WERI-Rb-1 (cell line): ENCODE measurements around the gene ARHGEF4.

Source experiments
- DNase-seq: peaks from one replicate; pipeline ENCODE4 v3.0.0-alpha.2; 2020
- H3K27ac ChIP-seq: fragments of 250-450 bp; sonication (Bioruptor Pico); 2 replicates; pipeline ENCODE4 v1.5.1; 2020; ENCODE audit warnings: mild to moderate bottlenecking, moderate library complexity
- H3K27me3 ChIP-seq: fragments of 250-450 bp; sonication (Bioruptor Pico); 2 replicates; pipeline ENCODE4 v1.5.1; 2021; ENCODE audit warnings: mild to moderate bottlenecking, low read depth, moderate library complexity; ENCODE audit not compliant: insufficient read depth, severe bottlenecking
- H3K36me3 ChIP-seq: fragments of 250-450 bp; sonication (Bioruptor Pico); 2 replicates; pipeline ENCODE4 v1.5.1; 2020; ENCODE audit warnings: mild to moderate bottlenecking, moderate library complexity
- H3K4me3 ChIP-seq: 2 replicates; pipeline ENCODE4 v1.5.1; 2011; ENCODE audit warnings: low read depth, mild to moderate bottlenecking, control low read depth, low read length
- H3K9me3 ChIP-seq: fragments of 250-450 bp; sonication (Bioruptor Pico); 2 replicates; pipeline ENCODE4 v1.5.1; 2021; ENCODE audit warnings: mild to moderate bottlenecking, moderate library complexity; ENCODE audit not compliant: severe bottlenecking
- CTCF ChIP-seq: IDR thresholded peaks from 2 replicates; pipeline ENCODE4 v1.5.1; 2011; ENCODE audit warnings: low read depth, mild to moderate bottlenecking, control low read depth, inconsistent platforms, low read length

The ARHGEF4 gene

GRCh38 chr2:131008967-131009366 is 172.3 kb downstream of the ARHGEF4 start:
- no peaks in the 10 kb centered on the region for H3K9me3 ChIP-seq
- no peak overlapping the region for H3K4me3 ChIP-seq
- TF ChIP-seq CTCF: no peak
- no peaks in the 10 kb centered on the region for H3K27me3 ChIP-seq
- H3K36me3 ChIP-seq: no peaks in the 10 kb centered on the region
- no peak overlapping the region for H3K27ac ChIP-seq
- no peak for DNase-seq

- Histone ChIP-seq H3K36me3 (no peaks in the 10 kb centered on the region), H3K27me3 (no peaks in the 10 kb centered on the region), H3K27ac (no peak overlapping the region), H3K4me3 (no peak overlapping the region), H3K9me3 (no peaks in the 10 kb centered on the region)
- no peak for TF ChIP-seq CTCF
- DNase-seq: no peak
Observed at GRCh38 chr2:131009713-131010475, 173.2 kb downstream of the ARHGEF4 start.

GRCh38 chr2:131010566-131010965 is 173.9 kb downstream of the ARHGEF4 start:
- no peaks in the 10 kb centered on the region for H3K36me3 ChIP-seq
- no peak for DNase-seq
- H3K27ac ChIP-seq: no peak overlapping the region
- no peak overlapping the region for H3K4me3 ChIP-seq
- no peaks in the 10 kb centered on the region for H3K9me3 ChIP-seq
- no peaks in the 10 kb centered on the region for H3K27me3 ChIP-seq
- no peak for TF ChIP-seq CTCF

GRCh38 chr2:131011486-131011885 is 174.8 kb downstream of the ARHGEF4 start:
- H3K9me3 ChIP-seq: no peaks in the 10 kb centered on the region
- no peak overlapping the region for H3K4me3 ChIP-seq
- H3K27ac ChIP-seq: no peak overlapping the region
- peak; percentile 69 for DNase-seq
- TF ChIP-seq CTCF: no peak
- no peaks in the 10 kb centered on the region for H3K36me3 ChIP-seq
- no peaks in the 10 kb centered on the region for H3K27me3 ChIP-seq

- DNase-seq: no peak
- no peaks in the 10 kb centered on the region for H3K27me3 ChIP-seq
- no peak for TF ChIP-seq CTCF
- H3K36me3 ChIP-seq: no peaks in the 10 kb centered on the region
- no peak overlapping the region for H3K27ac ChIP-seq
- no peaks in the 10 kb centered on the region for H3K9me3 ChIP-seq
- H3K4me3 ChIP-seq: no peak overlapping the region
Observed at GRCh38 chr2:131014141-131014540, 177.4 kb downstream of the ARHGEF4 start.

GRCh38 chr2:131015764-131016163 is 179.1 kb downstream of the ARHGEF4 start:
- no peak overlapping the region for H3K27ac ChIP-seq
- no peak for TF ChIP-seq CTCF
- H3K9me3 ChIP-seq: no peaks in the 10 kb centered on the region
- H3K27me3 ChIP-seq: no peaks in the 10 kb centered on the region
- H3K4me3 ChIP-seq: no peak overlapping the region
- DNase-seq: no peak
- no peaks in the 10 kb centered on the region for H3K36me3 ChIP-seq
